Stimulated activated CD8-positive, alpha-beta memory T cell treated with anti-CD3 and anti-CD28 coated beads, Interleukin-7, amount 100 ng/mL, for 24 hours (primary cell): ENCODE measurements around the gene TFB2M.

Experiments used
- DNase-seq: peaks from one replicate; pipeline ENCODE4 v3.0.0-alpha.2; 2020; ENCODE audit warnings: low read depth

TFB2M gene

GRCh38 chr1:246552110-246552509, 14.0 kb downstream of the TFB2M start:
- no peak for DNase-seq

GRCh38 chr1:246550402-246550801, 15.7 kb downstream of the TFB2M start:
- no peak for DNase-seq

DNA sequence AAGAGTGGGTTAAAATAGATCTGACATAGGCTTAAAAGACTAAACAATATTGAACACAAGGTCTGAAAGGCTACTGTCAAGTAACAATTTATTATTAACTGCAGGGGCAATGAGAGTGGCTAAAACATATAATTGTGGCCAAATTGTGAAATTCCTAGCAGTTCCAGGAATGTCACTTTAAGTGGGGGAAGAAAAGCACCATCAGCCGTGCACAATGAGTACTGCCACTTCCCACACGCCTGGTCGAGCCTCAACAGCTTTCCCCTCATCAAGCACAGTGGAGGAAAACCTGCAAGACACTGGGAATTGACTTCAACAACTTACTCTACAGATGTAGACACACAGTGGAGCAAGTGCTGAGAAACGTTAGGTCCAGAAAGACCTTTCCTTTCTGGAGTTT, 16.4 kb downstream of the TFB2M start:
- DNase-seq: no peak

- DNase-seq: no peak
Observed at GRCh38 chr1:246544001-246544400, 22.1 kb downstream of the TFB2M start.

DNA sequence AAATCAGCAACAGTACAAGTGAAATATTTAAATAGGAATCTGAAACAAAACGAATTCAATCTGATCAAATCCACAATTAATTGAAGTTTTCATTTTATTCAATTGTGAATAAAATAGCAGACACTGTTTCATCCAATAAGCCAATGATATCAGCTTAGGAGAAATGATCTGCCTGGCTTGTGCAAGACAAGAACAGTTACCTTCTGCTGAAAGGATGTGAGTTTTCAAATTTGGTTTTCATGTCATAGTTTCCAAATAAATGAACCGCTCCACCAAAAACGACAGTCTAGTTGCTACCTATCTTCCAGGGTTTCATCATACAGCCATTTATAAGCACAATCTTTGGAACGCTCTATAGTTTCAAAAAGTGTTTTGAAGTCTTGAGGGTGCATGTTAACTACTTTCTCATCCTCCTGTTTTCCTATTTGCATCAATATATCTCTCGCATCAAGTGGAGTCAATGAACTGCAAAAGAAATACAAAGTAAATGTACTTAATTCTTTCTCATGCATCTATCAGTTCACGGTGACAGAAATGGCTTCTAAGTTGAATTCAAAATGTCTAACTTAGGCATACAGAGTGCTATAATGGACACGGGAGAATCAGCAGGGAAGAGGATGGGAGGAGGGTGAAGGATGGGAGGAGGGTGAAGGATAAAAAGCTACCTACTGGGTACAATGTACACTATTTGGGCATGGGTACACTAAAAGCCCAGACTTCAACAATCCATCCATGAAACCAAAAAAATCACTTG, 25.1 kb downstream of the TFB2M start:
- DNase-seq: no peak

DNA sequence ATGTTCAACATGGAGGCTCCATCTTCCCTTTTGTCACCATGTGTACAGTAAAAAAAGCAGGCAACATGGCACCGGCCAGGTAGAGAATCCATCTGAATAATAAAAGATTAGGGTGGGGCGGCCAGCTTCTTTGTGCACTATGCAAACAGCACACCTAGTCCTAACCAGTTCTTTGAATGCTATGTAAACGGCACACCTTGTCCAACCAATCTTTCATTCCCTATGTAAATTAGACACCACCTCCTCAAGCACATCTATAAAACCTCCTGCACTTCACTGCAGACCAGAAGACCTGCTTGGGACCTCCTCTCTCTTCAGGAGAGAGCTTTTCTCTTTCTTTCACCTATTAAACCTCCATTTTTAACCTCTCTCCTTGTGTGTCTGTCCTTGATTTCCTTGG, 28.2 kb downstream of the TFB2M start:
- DNase-seq: no peak

GRCh38 chr1:246537441-246537840, 28.6 kb downstream of the TFB2M start:
- no peak for DNase-seq

- DNase-seq: no peak
Observed at GRCh38 chr1:246534114-246534513, 31.9 kb downstream of the TFB2M start.

GRCh38 chr1:246533371-246533905, 32.6 kb downstream of the TFB2M start:
- no peak for DNase-seq

- DNase-seq: no peak
Observed at GRCh38 chr1:246532519-246532918, 33.5 kb downstream of the TFB2M start.

DNA sequence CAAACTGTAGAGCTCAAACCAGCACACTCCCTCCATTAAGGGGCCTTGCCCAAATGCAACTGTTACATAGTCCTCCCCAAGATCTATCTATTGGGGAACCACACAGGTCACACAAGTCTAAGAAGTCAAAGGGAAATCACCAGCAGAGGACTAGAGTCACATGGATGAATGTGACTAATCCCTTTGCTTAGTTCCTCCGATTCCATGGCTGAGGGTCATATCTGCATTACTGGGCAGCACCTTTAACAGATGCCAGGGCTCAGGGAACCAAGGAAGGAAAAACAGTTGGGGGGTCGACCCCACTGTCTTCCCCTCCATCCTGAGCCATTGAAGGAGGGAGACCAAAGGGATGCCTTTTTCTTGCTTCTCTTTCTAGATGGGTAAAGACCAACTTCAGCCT, 35.6 kb downstream of the TFB2M start:
- no peak for DNase-seq

GRCh38 chr1:246528933-246529731, 36.9 kb downstream of the TFB2M start:
- DNase-seq: no peak

GRCh38 chr1:246527402-246528088, 38.5 kb downstream of the TFB2M start:
- no peak for DNase-seq

GRCh38 chr1:246526915-246527314, 39.1 kb downstream of the TFB2M start:
- DNase-seq: no peak

GRCh38 chr1:246526380-246526779, 39.7 kb downstream of the TFB2M start:
- DNase-seq: no peak

- no peak for DNase-seq
Observed at GRCh38 chr1:246519514-246519913, 46.5 kb downstream of the TFB2M start.

GRCh38 chr1:246518456-246519205, 47.4 kb downstream of the TFB2M start:
- no peak for DNase-seq

DNA sequence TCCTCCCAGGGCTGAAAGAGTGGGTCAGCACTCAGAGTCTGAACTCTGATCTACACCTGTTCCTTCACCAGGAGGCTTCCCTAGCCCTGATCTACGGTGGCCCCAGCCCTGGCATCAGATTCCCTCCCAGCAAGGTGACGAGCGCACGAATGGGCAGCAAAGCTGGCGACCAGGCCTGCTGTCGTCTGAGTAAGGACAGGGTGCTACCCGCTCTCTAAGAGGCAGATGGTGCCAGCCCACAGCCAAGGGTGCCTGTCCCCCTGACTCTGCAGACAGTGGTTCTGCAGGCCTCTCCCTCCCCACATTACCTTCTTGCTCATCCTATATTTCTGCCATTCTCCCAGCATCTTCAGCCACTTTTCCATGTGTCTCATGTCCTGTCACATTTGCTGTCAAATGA, 48.7 kb downstream of the TFB2M start:
- DNase-seq: no peak

DNA sequence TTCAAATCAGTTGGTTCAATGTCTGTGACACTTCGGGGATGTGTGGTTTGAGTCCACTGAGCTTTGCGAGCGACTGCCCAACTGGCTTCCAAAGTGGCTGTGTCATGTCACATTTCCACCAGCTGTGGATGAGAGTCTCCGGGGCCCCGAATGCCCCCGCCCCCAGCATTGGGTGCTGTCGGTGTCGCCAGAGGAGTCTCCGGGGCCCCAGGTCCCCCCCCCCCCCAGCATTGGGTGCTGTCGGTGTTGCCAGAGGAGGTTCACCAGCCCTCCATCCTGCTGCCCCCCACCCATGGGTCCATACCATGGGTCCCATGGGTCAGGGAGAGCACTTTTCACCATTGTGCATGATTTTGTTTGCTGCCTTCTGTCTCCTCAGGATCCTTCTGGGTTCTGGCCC, 49.9 kb downstream of the TFB2M start:
- no peak for DNase-seq

DNA sequence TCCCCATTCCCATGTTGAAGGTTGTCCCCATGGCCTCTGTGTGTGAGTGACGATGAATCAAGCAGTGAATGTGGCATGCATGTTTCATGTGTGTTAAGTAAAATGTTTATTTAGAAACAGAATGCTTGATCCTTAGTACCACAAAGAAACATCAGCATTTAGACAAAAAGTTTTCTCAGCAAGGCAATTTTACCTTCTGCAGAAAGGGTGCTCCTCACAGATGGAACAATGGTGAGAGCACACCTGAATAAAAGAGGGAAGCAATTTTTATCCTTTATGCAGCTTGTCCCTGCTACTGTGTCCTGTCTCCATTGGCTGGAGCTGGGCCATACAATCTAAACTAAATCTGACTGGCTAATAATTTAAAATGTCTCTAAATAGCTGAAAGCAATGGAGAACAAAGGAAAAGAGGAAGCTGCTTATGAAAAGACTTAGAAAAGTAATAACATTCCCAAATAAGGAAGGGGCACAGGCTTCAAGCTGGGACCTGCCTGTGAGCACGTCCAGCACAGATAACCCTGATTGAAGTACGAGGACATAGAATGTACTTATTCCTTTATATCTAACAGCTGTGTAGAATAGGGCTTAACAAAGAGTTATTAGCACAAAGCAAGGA, 50.6 kb downstream of the TFB2M start:
- DNase-seq: no peak

GRCh38 chr1:246513619-246514343, 52.3 kb downstream of the TFB2M start:
- DNase-seq: no peak
